Stimulated activated naive CD8-positive, alpha-beta T cell treated with anti-CD3 and anti-CD28 coated beads, Interleukin-15, Interleukin-2, amounts not matched to agents 100 ng/mL and 50 ng/mL, for 24 hours (primary cell): Measurements from ENCODE around the gene GUCY2D.
"Not testable (repeated sequence)": the region's sequence is repeated elsewhere in the genome, so short reads cannot be mapped to it uniquely, and the experiment has no call there.

ENCODE experiments used
- H3K27ac Mint-ChIP-seq: one replicate; pipeline ENCODE4 v1.8.0; 2021; ENCODE audit warnings: mild to moderate bottlenecking, mixed read lengths
- H3K27me3 Mint-ChIP-seq: one replicate; pipeline ENCODE4 v1.8.0; 2021; ENCODE audit warnings: mixed read lengths
- H3K36me3 Mint-ChIP-seq: one replicate; pipeline ENCODE4 v1.8.0; 2021; ENCODE audit warnings: low read depth, mixed read lengths
- H3K4me1 Mint-ChIP-seq: one replicate; pipeline ENCODE4 v1.8.0; 2021; ENCODE audit warnings: low read depth, mixed read lengths
- H3K4me3 Mint-ChIP-seq: one replicate; pipeline ENCODE4 v1.8.0; 2021; ENCODE audit warnings: mild to moderate bottlenecking, mixed read lengths
- H3K9me3 Mint-ChIP-seq: one replicate; pipeline ENCODE4 v1.8.0; 2021; ENCODE audit warnings: mixed read lengths

GUCY2D gene

DNA sequence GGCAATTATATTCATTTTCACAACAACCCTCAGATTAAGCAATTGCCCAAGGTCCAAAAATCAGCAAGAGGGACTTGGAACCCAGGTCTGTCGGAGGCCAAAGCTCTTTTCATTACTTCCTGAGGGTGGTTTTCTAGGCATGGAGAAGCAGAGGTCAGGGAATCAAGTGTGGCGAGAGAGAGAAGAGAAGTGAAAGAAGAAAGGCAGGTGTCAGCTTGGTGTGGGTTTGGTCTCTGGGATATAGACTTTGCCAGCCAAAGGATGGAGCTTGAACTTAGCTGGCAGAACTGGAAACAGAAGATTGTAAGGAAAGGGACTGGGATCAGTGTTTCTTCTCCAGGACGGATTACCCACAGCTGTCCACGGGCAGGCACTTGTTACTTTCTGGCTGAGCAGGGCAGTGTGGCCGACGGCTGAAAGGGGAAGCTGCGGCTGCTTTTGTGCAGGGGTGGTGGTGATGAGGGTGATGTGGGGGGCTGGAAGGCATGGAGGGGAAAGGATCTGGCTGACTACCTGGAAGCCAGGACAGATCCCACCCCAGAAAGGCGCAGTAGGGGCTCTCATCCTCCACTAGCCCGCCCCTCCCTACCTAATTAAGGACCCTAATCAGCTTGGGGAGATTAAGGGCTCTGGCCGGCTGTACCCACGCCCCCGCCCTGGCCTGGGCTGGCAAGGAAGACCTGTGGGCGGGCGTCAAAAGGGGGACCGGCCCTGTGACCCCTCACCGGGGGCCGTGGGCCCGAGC lies at the start of gene GUCY2D:
Gene GUCY2D (plus strand): TSS at position 640 of the 745 bp plus-strand sequence. CDS start 433 bp downstream, outside the sequence.
- Mint-ChIP-seq H3K36me3 (no peaks in the 10 kb centered on the region), H3K4me1 (peaks cover 7% of the 10 kb centered on the region), H3K4me3 (peak within 1 kb of the TSS; percentile 50), H3K27me3 (peaks cover 47% of the 10 kb centered on the region), H3K27ac (no peak within 1 kb of the TSS), H3K9me3 (no peaks in the 10 kb centered on the region)

DNA sequence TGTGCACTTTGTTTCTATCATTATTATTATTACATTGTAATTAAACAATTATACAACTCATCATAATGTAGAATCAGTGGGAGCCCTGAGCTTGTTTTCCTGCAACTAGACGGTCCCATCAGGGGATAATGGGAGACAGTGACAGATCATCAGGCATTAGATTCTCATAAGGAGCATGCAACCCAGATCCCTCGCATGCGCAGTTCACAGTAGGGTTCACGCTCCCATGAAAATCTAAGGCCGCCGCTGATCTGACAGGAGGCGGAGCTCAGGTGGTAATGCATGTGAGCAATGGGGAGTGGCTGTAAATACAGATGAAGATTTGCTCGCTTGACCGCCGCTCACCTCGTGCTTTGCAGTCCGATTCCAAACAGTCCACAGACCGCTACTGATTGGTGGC lies 49.1 kb upstream of the GUCY2D start:
- peaks cover 19% of the 10 kb centered on the region for H3K4me1 Mint-ChIP-seq
- H3K9me3 Mint-ChIP-seq, H3K4me3 Mint-ChIP-seq, H3K27me3 Mint-ChIP-seq, H3K27ac Mint-ChIP-seq: not testable (repeated sequence)
- H3K36me3 Mint-ChIP-seq = peaks cover 24% of the 10 kb centered on the region

DNA sequence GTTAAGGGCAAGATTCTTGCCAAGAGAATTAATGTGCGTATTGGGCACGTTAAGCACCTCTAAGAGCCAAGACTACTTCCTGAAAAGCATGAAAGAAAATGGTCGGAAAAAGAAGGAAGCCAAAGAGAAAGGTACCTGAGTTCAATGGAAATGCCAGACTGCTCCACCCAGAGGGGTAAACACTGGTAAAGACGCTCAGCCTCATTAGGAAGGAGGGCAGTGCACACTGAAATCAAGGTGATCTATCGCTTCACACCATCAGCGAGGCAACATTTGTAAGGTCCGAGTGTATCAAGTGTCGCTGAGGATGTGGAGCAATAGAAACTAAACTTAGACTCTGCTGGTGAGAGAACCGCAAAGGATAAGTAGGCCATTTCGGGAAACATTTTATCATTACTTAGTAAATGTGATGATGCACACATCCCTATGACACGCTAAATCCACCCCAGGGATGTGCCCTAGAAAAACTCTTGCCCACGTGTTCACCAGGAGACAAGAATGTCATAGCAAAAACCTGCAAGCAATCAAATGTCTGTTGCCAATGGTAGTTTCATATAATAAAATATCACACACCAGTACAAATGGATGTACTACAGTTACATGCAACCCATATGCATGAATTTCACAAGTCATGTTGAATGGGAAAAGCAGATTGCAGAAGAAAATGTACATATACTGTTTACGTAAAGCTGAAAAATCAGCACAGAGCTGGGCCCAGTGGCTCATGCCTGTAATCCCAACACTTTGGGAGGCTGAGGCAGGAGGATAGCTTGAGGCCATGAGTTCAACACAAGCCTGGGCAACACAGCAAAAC lies 46.8 kb upstream of the GUCY2D start:
- Mint-ChIP-seq H3K4me1 (peaks cover 12% of the 10 kb centered on the region), H3K27me3 (no peaks in the 10 kb centered on the region), H3K9me3 (no peaks in the 10 kb centered on the region), H3K27ac (no peak overlapping the region), H3K36me3 (peaks cover under 1% of the 10 kb centered on the region), H3K4me3 (no peak overlapping the region)

DNA sequence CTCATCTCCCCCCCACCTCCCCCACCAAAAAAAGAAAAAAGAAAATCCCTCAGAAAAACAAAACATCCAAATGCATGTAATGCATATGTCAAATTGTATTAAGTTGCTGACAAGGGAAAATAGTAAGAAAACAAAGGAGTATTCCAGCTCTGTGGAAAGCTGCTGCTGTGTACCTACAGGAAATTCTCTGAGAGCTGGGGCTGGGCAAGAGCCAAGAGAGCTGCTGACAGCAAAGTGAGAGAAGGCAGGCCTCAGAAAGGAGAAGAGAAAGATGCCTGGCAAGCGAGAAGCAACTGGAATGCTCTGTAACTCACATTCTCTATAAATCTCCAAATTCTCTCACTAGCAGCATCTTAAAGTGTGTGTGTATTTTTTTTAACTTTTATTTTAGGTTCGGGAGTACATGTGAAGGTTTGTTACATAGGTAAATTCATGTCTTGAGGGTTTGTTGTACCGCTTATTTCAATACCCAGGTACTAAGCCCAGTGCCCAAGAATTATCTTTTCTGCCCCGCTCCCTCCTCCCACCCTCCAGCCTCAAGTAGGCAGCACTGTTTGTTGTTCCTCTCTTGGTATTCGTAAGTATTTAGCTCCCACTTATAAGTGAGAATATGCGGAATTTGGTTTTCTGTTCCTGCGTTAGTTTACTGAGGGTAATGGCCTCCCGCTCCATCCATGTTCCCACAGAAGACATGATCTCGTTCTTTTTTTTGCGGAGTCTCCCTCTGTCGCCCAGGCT lies 46.0 kb upstream of the GUCY2D start:
- H3K9me3 Mint-ChIP-seq = no peaks in the 10 kb centered on the region
- peaks cover 7% of the 10 kb centered on the region for H3K4me1 Mint-ChIP-seq
- H3K4me3 Mint-ChIP-seq = no peak overlapping the region
- H3K36me3 Mint-ChIP-seq = no peaks in the 10 kb centered on the region
- no peak overlapping the region for H3K27ac Mint-ChIP-seq
- peaks cover under 1% of the 10 kb centered on the region for H3K27me3 Mint-ChIP-seq

DNA sequence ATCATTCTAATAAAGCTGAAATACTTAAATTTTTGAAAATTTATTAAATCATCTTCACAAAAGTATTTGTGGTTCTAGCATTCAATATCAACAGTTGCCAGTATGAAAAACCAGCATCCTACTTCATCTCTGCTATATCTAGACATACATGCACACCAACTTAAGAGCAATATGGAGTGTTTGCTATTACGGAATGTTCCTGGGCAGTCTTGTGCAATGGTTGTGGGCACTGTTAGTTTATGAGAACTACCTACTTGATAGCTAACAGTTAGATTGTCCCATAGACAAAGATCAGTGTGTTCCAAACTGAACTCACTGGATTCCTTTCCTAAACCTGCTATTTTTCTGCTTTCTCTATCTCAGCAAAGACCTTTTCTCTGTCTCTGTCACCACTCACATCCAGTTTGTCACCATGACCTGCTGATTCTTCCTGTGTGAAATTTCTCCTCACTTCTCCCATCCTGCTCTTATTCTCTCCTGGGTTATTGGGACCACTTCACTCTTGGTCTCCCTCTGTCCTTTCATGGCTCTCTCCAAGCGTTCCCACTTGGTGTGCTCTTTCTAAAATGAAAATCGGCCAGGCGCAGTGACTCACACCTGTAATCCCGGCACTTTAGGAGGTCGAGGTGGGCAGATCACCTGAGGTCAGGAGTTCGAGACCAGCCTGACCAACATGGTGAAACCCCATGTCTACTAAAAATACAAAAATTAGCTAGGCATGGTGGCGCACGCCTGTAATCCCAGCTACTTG lies 42.7 kb upstream of the GUCY2D start:
- Mint-ChIP-seq H3K27ac (no peak overlapping the region), H3K9me3 (no peaks in the 10 kb centered on the region), H3K27me3 (peaks cover 9% of the 10 kb centered on the region), H3K36me3 (no peaks in the 10 kb centered on the region), H3K4me1 (no peaks in the 10 kb centered on the region), H3K4me3 (no peak overlapping the region)

DNA sequence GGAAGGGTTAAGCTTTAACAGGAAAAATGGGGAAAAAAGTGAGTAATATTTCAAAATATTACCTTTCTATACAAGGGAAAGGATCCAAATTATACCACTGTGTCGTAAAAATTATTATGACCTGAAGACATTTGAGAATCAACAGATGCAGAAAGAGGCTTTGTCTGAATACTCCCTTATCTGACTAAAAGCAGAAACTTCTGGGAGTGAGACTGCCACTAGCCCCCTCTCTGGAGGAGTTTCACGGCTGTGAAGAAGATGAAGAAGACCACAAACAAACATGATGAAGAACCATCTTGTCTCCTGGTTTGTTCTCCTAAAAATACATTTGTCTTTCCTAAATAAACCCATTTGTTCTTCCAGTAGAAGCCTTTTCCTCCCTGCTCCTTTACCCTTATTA lies 41.0 kb upstream of the GUCY2D start:
- Mint-ChIP-seq H3K27me3 (peaks cover 9% of the 10 kb centered on the region), H3K4me3 (no peak overlapping the region), H3K9me3 (no peaks in the 10 kb centered on the region), H3K4me1 (no peaks in the 10 kb centered on the region), H3K27ac (no peak overlapping the region), H3K36me3 (no peaks in the 10 kb centered on the region)

DNA sequence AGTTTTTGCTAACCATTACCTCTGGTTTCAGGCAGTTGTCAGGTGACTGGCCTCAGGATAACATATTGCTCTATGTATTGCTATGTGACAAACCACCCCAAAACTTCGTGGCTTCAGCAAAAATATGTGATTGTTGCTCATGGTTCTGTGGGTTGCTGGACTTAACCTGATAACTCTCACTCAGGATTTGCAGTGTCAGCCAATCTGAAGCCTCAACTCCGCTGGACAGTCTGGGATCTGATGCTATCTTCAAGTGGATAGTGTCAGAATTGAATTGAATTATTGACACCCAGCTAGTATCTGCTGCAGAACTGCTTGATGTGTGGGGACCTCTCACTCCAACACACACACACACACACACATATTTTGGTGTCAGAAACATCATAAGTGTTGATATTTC lies 34.7 kb upstream of the GUCY2D start:
- H3K27me3 Mint-ChIP-seq = peaks cover 3% of the 10 kb centered on the region
- H3K27ac Mint-ChIP-seq = no peak overlapping the region
- no peaks in the 10 kb centered on the region for H3K9me3 Mint-ChIP-seq
- H3K4me3 Mint-ChIP-seq = no peak overlapping the region
- H3K4me1 Mint-ChIP-seq = no peaks in the 10 kb centered on the region
- H3K36me3 Mint-ChIP-seq = no peaks in the 10 kb centered on the region

DNA sequence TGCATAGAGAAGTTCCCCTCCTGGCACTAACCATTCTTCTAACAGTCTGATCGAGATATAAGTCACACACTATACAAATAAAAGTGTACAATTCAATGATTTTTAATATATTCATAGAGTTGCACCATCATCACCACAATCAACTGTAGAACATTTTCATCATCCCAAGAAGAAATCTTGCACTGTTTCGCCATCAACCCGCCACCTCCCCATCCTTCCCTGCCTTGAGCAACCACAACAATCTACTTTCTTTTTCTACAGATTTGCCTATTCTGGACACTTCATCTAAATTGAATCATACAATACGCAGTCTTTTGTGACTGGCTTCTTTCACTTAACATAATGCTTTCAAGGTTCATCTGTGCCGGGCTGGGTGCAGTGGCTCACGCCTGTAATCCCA lies 33.0 kb upstream of the GUCY2D start:
- peaks cover 4% of the 10 kb centered on the region for H3K9me3 Mint-ChIP-seq
- no peak overlapping the region for H3K27ac Mint-ChIP-seq
- H3K4me1 Mint-ChIP-seq = no peaks in the 10 kb centered on the region
- peaks cover 2% of the 10 kb centered on the region for H3K36me3 Mint-ChIP-seq
- peaks cover 3% of the 10 kb centered on the region for H3K27me3 Mint-ChIP-seq
- H3K4me3 Mint-ChIP-seq = no peak overlapping the region

DNA sequence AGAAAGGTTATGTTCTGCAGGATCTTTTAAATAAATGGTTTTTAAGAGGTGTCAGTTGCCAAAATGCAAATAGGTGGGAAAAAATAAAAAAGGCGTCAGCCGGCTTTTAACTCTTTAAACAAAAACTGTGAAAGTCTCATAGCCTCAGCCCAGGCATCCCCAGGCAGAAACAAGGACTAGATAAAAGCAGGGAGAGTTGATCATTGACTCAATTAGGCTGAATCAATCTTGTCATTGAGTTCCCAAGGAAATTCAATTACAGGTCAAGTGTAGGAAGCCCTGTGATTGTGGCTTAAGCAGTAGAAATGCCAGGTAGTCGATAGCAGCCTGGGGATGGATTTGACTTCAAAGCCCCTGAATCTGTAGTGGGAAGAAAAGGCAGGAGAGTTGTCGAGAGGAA lies 30.8 kb upstream of the GUCY2D start:
- H3K36me3 Mint-ChIP-seq = peaks cover 10% of the 10 kb centered on the region
- H3K27ac Mint-ChIP-seq = no peak overlapping the region
- H3K4me1 Mint-ChIP-seq = no peaks in the 10 kb centered on the region
- H3K9me3 Mint-ChIP-seq = peaks cover 13% of the 10 kb centered on the region
- no peak overlapping the region for H3K4me3 Mint-ChIP-seq
- peaks cover 7% of the 10 kb centered on the region for H3K27me3 Mint-ChIP-seq

DNA sequence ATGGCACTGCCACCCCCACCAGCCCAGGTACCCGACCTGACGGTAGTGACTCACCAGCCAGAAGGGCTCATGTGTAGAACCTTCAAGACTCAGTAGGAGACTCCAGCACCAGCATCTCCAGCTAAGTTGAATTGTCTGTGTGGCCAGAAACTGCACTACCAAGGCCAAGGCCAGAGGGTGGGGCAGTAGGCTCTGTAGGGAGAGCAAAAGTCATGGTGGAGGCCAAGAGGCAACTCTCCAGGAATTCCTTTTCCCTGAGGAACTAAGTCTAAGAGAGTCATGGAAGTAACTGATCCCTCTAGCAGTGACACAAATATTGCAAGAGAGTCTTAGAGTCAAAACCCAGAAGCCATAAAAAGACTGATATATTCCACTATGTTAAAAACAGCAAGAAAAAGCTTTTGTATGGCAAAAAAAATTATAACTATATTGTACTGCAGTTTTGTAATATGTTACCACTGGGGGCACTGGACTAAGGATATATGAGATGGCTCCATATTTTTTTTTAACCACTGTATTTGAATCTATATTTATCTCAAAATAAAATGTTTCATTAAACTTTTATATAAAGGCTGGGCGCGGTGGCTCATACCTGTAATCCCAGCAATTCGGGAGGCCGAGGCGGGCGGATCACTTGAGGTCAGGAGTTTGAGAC lies 30.2 kb upstream of the GUCY2D start:
- H3K9me3 Mint-ChIP-seq = peaks cover 13% of the 10 kb centered on the region
- H3K27ac Mint-ChIP-seq = no peak overlapping the region
- H3K36me3 Mint-ChIP-seq = peaks cover 10% of the 10 kb centered on the region
- H3K27me3 Mint-ChIP-seq = peaks cover 7% of the 10 kb centered on the region
- no peak overlapping the region for H3K4me3 Mint-ChIP-seq
- no peaks in the 10 kb centered on the region for H3K4me1 Mint-ChIP-seq

DNA sequence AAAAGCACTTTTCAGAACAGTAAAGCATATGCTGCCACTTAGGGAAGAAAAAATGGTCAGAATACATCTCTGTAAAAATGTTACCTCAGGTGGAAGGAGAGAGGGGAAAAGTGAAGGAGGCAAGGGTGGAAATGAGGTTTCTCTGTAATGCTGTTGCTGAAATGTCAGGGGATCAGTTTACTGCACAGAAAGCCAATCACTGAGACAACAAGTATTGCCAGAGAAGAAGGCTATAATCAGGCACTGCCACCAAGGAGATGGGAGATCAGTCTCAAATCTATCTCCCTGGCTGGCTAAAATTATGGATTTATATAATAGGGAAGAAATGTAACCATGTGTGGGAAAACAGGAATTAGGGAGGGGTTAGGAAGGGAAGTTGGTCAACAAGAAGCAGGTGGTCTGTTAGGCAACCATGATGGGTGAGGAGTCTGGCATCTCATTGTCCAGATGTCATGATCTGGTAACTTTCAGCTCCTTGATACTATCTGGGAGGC lies 27.7 kb upstream of the GUCY2D start:
- H3K4me1 Mint-ChIP-seq = no peaks in the 10 kb centered on the region
- peaks cover 11% of the 10 kb centered on the region for H3K27me3 Mint-ChIP-seq
- no peak overlapping the region for H3K4me3 Mint-ChIP-seq
- peaks cover 13% of the 10 kb centered on the region for H3K9me3 Mint-ChIP-seq
- no peak overlapping the region for H3K27ac Mint-ChIP-seq
- peaks cover 10% of the 10 kb centered on the region for H3K36me3 Mint-ChIP-seq

DNA sequence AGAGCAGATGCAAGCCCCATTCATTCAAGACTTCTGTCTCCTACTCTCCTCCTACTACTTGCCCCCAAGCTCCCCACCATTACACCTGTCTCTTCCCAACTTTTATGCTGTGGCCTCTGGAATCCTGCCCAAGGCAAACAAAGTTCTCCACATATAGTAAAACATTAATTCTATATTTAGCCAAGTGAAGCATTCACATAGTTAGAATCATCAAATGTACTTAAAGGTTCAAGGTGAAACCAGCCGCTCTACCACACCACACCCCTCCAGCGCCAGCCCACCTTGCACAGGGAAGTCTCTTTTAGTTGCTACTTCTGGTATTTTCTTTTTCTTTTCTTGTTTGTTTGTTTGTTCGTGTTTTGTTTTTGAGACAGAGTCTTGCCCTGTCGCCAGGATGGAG lies 25.4 kb upstream of the GUCY2D start:
- H3K27me3 Mint-ChIP-seq = peaks cover 9% of the 10 kb centered on the region
- no peak overlapping the region for H3K27ac Mint-ChIP-seq
- H3K9me3 Mint-ChIP-seq = peaks cover 13% of the 10 kb centered on the region
- H3K4me1 Mint-ChIP-seq = no peaks in the 10 kb centered on the region
- peaks cover 10% of the 10 kb centered on the region for H3K36me3 Mint-ChIP-seq
- H3K4me3 Mint-ChIP-seq = no peak overlapping the region

DNA sequence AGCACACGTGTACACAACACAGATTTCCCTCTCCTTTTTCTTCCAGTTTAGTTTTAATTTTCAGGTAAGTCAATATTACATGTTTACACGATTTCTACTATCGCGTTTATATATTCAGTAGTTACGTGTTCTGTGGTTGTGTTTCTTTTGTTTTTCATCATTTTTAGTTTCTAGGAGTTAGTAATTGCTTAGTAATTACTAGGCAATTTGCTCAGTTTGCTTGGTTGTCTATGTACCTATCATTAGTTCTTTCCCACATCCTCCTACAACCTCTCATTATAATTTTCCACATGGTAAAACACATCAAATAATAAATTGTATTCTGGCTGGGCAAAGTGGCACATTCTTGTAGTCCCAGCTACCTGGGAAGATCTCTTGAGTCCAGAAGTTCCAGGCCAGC lies 24.6 kb upstream of the GUCY2D start:
- no peak overlapping the region for H3K27ac Mint-ChIP-seq
- H3K9me3 Mint-ChIP-seq = peaks cover 13% of the 10 kb centered on the region
- H3K4me1 Mint-ChIP-seq = no peaks in the 10 kb centered on the region
- H3K27me3 Mint-ChIP-seq = peaks cover 9% of the 10 kb centered on the region
- H3K36me3 Mint-ChIP-seq = peaks cover 10% of the 10 kb centered on the region
- no peak overlapping the region for H3K4me3 Mint-ChIP-seq

DNA sequence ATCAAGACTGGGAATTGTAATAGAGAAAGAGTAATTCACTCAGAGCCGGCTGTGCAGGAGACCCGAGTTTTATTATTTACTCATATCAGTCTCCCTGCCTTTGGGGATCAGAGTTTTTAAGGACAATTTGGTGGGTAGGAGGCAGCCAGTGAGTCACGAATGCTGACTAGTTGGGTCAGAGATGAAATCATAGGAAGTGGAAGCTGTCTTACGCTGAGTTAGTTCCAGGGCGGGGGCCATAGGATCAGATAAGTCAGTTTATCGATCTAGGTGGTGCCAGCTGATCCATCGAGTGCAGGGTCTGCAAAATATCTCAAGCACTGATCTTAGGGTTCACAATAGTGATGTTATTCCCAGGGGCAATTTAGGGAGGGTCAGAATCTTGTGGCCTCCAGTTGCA lies 20.2 kb upstream of the GUCY2D start:
- Mint-ChIP-seq H3K27ac (no peak overlapping the region), H3K27me3 (peaks cover 5% of the 10 kb centered on the region), H3K4me1 (no peaks in the 10 kb centered on the region), H3K9me3 (no peaks in the 10 kb centered on the region), H3K36me3 (no peaks in the 10 kb centered on the region), H3K4me3 (no peak overlapping the region)
